GM19328 (cell line): Measurements from ENCODE around the gene IFNAR1.
A peak's percentile ranks its signal among the peaks of the same experiment; 100 is the strongest.

Experiments
- ATAC-seq: cut with Tn5 transposase; IDR thresholded peaks from one replicate; pipeline ENCODE4 v1.9.1; 2021; ENCODE audit warnings: mild to moderate bottlenecking, moderate library complexity; ENCODE audit not compliant: unreplicated experiment

IFNAR1 gene

GRCh38 chr21:33324291-33325221 is at the start of gene IFNAR1:
IFNAR1 (plus strand) TSS chr21:33324970; CDS start chr21:33325056, 86 bp downstream.
- peak; percentile 72 for ATAC-seq

- ATAC-seq: no peak
Observed at GRCh38 chr21:33278721-33279120, 46.0 kb upstream of the IFNAR1 start.

GRCh38 chr21:33279330-33279820 is 45.4 kb upstream of the IFNAR1 start:
- ATAC-seq: no peak

- ATAC-seq: no peak
Observed at GRCh38 chr21:33281096-33281652, 43.6 kb upstream of the IFNAR1 start.

GRCh38 chr21:33283203-33283602 is 41.6 kb upstream of the IFNAR1 start:
- no peak for ATAC-seq

GRCh38 chr21:33286076-33286475 is 38.7 kb upstream of the IFNAR1 start:
- ATAC-seq: no peak

- no peak for ATAC-seq
Observed at GRCh38 chr21:33286600-33287456, 37.9 kb upstream of the IFNAR1 start.

- no peak for ATAC-seq
Observed at GRCh38 chr21:33289199-33289819, 35.5 kb upstream of the IFNAR1 start.

- ATAC-seq: no peak
Observed at GRCh38 chr21:33290441-33290840, 34.3 kb upstream of the IFNAR1 start.

- ATAC-seq: no peak
Observed at GRCh38 chr21:33291686-33292085, 33.1 kb upstream of the IFNAR1 start.

- no peak for ATAC-seq
Observed at GRCh38 chr21:33292724-33293123, 32.0 kb upstream of the IFNAR1 start.

- ATAC-seq: no peak
Observed at GRCh38 chr21:33293136-33293535, 31.6 kb upstream of the IFNAR1 start.

- no peak for ATAC-seq
Observed at GRCh38 chr21:33293811-33294216, 31.0 kb upstream of the IFNAR1 start.

GRCh38 chr21:33296156-33296555 is 28.6 kb upstream of the IFNAR1 start:
- no peak for ATAC-seq

- ATAC-seq: no peak
Observed at GRCh38 chr21:33299181-33299752, 25.5 kb upstream of the IFNAR1 start.

- no peak for ATAC-seq
Observed at GRCh38 chr21:33300701-33301631, 23.8 kb upstream of the IFNAR1 start.

GRCh38 chr21:33301632-33302002 is 23.2 kb upstream of the IFNAR1 start:
- no peak for ATAC-seq

- no peak for ATAC-seq
Observed at GRCh38 chr21:33302055-33302454, 22.7 kb upstream of the IFNAR1 start.

- ATAC-seq: no peak
Observed at GRCh38 chr21:33302796-33303195, 22.0 kb upstream of the IFNAR1 start.

- no peak for ATAC-seq
Observed at GRCh38 chr21:33305344-33305671, 19.5 kb upstream of the IFNAR1 start.
